DMS 273 treated with DMSO at 0.1 percent for 48 hours (cell line): ENCODE data around the gene SLC49A3.

Source experiments
- DNase-seq: peaks from one replicate; lab custom pipeline; 2025; lab: John Stamatoyannopoulos, UW

SLC49A3 gene

DNA sequence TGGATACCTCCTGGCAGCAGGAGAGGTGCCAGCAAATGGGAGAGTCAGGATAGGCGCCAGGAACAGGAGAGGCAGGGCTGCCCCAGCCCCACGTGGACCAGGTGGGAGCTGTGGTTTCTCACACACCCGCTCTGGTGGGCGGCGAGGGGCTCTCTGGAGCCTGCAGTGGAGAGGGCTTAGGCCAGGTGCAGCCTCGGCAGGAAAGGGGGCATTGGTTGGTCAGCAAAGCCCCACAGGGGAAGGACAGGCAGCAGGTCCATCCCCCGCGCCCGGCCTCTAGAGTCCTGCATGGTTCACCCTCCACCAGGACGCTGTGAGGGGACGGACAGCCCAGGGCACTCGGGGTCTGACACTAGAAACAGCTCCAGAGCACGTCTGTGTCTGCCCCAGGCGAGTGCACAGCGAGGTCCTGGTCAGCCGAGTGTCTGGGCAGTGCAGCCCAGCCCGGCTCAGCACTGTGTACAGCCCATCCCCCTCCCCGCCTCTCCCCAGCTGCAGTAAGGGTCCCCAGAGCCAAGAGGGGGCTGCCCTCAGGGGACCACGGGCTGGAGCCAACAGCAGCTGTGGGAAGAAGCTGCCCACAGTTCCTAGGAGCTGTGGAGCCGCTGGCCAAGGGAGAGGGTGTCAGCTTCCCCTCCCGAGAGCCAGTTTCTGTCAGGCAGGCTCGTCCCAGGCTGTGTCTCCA lies 23.1 kb downstream of the SLC49A3 start:
- no peak for DNase-seq

GRCh38 chr4:665381-665750 lies 23.6 kb downstream of the SLC49A3 start:
- DNase-seq: no peak

- DNase-seq: no peak
Measured at GRCh38 chr4:664713-665231, 24.2 kb downstream of the SLC49A3 start.

- DNase-seq: no peak
Measured at GRCh38 chr4:663438-664428, 25.2 kb downstream of the SLC49A3 start.

GRCh38 chr4:663046-663437 lies 25.9 kb downstream of the SLC49A3 start:
- no peak for DNase-seq

DNA sequence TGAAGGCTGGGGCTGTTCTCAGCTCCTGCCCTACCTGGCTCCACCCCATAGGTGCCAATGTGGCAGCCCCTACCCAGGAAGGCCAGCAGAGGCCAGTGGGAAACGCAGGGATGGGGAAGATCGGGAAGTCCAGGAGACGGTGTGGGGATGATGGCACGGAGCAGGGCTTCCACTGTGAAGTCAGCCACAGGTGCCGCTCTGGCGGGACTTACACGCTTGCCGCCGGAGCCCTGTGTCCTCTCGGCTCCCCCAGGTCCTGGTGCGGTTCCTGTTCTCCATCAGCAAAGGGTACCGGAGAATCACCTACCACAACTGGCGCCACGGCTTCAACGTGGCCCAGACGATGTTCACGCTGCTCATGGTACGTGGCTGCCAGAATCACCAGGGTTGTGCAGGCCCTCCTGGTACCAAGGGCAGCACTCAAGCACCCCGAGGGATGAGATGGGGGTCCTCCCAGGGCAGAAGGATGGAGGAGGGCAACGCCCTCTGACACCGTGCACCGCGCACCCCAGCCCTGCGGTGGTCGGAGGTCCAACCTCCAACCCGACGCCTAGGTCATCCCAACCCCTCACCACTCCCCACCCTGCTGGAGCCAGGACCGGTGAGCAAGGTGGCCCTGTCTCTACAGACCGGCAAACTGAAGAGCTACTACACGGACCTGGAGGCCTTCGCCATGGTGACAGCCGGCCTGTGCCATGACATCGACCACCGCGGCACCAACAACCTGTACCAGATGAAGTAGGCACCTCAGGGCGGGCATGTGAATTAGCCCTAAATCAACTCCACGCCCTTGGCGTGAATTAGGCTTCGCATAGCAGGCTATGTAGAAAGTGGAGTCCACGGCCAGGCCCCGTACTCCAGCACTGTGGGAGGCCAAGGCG lies 26.8 kb downstream of the SLC49A3 start:
- no peak for DNase-seq

- DNase-seq: no peak
Measured at GRCh38 chr4:661231-661630, 27.7 kb downstream of the SLC49A3 start.

GRCh38 chr4:660401-660800 lies 28.6 kb downstream of the SLC49A3 start:
- no peak for DNase-seq

GRCh38 chr4:659851-660250 lies 29.1 kb downstream of the SLC49A3 start:
- DNase-seq: no peak

GRCh38 chr4:658681-659667 lies 30.0 kb downstream of the SLC49A3 start:
- DNase-seq: no peak

- no peak for DNase-seq
Measured at GRCh38 chr4:657834-658667, 30.9 kb downstream of the SLC49A3 start.

DNA sequence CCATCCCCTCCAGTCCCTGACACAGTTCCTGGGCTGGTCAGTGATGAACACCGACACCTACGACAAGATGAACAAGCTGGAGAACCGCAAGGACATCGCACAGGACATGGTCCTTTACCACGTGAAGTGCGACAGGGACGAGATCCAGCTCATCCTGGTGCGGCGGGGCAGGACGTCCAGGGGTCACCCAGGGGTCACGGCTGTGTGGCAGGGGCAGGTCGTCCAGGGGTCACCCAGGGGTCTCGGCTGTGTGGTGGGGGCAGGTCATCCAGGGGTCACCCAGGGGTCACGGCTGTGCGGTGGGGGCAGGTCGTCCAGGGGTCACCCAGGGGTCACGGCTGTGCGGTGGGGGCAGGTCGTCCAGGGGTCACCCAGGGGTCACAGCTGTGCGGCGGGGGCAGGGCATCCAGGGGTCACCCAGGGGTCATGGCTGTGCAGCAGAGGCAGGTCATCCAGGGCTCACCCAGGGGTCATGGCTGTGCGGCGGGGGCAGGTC lies 31.6 kb downstream of the SLC49A3 start:
- no peak for DNase-seq

DNA sequence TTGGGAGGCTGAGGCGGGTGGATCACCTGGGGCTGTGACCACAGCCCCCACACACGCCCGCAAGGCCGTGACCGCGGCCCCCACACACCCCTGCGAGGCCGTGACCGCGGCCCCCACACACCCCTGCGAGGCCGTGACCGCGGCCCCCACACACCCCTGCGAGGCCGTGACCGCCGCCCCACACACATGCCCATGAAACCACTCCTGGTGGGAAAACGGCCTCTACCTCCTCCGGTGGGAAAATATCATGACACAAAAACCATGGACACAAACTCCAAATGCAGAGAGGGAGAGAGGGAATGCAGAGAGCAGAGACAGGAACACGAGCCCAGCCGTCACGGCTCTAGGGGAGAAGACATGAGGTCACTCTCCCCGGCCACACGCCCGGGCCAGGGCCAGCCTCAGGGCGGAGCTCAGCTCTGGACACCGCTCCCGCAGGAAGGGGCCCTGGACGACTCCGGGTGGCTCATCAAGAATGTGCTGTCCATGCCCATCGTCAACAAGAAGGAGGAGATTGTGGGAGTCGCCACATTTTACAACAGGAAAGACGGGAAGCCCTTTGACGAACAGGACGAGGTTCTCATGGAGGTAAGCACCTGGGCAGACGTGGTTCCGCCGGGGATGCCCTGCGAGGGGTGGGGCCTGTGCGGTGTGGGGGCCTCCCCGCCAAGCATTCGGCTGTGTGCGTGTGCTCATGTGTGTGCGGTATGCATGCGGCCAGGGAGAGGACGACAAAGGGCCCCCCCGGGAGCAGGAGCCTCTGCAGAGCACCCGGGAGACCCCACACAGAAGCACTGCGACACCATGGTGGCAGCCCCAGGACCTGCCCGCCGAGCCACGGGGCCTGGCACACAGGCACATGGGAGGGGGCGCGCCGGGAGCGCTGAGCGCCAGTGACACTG lies 32.3 kb downstream of the SLC49A3 start:
- no peak for DNase-seq

DNA sequence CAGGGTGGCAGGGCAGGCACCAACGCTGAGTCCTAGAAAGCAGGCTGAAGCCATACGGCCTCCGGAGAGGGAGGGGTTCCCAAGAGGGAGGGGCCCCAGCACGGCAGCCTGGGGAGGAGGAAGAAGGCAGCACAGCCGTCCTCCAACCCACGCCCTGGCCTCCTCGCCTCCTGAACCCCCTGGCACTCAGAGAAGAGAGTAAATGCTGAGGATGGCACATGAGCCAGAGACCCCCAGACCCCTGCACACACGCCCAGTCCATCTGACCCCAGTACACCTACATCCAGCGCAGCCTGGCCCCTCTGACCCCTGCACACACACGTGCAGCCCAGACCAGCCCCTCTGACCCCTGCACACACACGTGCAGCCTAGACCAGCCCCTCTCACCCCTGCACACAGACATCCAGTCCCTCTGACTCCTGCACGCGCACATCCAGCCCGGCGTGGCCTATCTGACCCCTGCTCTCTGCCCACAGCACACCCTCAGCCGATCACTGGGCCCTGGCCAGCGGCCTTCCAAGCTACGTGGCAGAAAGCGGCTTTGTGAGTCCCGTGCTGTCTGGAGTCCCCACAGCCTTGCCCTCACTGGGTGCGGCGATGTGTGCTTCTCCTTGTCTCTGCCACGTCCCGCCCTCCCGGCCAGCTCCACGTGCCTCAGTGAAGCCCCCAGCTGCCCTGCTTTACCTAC lies 33.3 kb downstream of the SLC49A3 start:
- no peak for DNase-seq

GRCh38 chr4:654871-655463 lies 34.0 kb downstream of the SLC49A3 start:
- DNase-seq: no peak

GRCh38 chr4:654503-654845 lies 34.5 kb downstream of the SLC49A3 start:
- no peak for DNase-seq

- no peak for DNase-seq
Measured at GRCh38 chr4:653831-654502, 35.0 kb downstream of the SLC49A3 start.
